GM18868 (cell line): ENCODE results near the gene PKN1.
"Not testable (repeated sequence)": the region's sequence is repeated elsewhere in the genome, so short reads cannot be mapped to it uniquely, and the experiment has no call there.

Source experiments
- ATAC-seq: cut with Tn5 transposase; IDR thresholded peaks from one replicate; pipeline ENCODE4 v1.9.1; 2021; ENCODE audit warnings: mild to moderate bottlenecking, moderate library complexity; ENCODE audit not compliant: unreplicated experiment

The PKN1 gene

GRCh38 chr19:14460935-14461334 is 27.8 kb downstream of the PKN1 start:
- ATAC-seq, result no peak

GRCh38 chr19:14462401-14462800 is 29.3 kb downstream of the PKN1 start:
- ATAC-seq, result not testable (repeated sequence)

DNA sequence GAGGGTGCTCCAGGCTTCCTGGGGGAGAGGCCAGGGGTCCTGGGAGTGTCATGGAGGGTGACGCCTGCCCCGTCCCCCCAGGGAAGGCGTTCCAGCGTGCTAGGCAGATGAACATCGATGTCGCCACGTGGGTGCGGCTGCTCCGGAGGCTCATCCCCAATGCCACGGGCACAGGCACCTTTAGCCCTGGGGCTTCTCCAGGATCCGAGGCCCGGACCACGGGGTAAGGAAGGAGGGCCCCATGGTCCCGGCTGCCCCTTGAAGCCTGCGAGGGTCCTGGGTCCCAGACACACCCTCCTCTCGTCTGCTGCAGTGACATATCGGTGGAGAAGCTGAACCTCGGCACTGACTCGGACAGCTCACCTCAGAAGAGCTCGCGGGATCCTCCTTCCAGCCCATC is 30.6 kb downstream of the PKN1 start:
- no peak for ATAC-seq

DNA sequence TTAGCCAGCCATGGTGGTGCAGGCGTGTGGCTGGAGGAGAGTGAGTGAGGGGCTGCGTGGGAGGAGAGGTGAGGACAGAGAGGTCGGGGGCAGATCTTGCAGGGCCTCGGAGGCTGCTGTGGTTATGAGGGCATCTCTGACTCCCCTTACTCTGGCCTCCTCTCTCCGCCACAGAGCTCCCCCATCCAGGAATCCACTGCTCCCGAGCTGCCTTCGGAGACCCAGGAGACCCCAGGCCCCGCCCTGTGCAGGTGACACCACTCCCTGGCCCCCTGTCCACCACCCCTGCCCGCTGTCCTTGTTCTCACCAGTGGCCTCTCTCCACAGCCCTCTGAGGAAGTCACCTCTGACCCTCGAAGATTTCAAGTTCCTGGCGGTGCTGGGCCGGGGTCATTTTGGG is 34.3 kb downstream of the PKN1 start:
- no peak for ATAC-seq

- ATAC-seq, result no peak
Observed at GRCh38 chr19:14467816-14468215, 34.7 kb downstream of the PKN1 start.

DNA sequence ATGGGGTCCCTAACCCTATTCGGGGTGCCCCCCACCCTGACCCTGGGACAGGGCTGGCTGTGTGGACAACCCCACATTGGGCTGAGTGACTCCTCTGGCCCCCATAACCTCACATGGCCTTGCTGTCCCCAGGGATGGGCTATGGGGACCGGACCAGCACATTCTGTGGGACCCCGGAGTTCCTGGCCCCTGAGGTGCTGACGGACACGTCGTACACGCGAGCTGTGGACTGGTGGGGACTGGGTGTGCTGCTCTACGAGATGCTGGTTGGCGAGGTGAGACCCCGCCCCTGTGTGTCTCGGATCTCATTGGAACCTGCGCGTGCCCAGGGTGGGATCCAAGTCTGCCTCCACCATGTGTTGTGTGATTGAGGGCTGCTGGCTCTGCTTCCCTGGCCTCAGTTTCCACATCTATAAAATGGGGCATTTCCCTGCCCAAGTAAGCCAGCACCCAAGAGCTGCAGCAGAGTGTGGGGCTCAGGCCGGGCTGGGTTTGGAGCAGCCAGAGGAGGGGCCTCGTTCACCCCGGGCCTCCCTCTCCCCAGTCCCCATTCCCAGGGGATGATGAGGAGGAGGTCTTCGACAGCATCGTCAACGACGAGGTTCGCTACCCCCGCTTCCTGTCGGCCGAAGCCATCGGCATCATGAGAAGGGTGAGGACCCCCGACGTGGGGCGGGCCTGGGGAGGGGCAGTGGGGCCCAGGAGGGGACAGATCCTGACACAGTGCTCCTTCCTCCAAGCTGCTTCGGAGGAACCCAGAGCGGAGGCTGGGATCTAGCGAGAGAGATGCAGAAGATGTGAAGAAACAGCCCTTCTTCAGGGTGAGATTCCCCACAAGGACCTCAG is 37.1 kb downstream of the PKN1 start:
- ATAC-seq, result no peak

DNA sequence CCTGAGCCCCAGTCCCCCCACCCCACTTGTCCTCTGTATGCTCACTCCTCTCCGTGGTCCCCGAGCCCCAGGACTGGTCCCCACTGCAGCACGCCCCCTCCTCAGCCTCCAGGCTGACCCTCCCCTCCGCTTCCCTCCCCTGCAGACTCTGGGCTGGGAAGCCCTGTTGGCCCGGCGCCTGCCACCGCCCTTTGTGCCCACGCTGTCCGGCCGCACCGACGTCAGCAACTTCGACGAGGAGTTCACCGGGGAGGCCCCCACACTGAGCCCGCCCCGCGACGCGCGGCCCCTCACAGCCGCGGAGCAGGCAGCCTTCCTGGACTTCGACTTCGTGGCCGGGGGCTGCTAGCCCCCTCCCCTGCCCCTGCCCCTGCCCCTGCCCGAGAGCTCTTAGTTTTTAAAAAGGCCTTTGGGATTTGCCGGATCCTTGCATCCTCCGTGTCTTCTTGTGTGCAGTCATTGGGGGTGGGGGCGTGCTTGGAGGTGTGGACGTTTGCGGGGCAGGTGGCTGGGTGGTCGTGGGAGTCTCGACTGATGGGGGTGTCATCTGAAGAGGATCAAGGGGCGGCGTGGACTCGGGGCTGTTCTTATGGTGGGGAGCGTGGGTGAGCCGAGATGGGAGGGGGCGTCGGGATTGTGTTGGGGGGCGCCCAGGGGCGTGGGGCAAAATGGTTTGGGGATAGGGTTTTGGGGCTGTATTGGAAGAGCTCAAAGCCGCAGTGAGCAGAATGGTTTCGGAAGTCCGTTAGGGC is 38.5 kb downstream of the PKN1 start:
- ATAC-seq, result no peak

- ATAC-seq, result no peak
Observed at GRCh38 chr19:14472202-14472938, 39.3 kb downstream of the PKN1 start.

- no peak for ATAC-seq
Observed at GRCh38 chr19:14473073-14473977, 40.2 kb downstream of the PKN1 start.

- ATAC-seq, result no peak
Observed at GRCh38 chr19:14473978-14474578, 41.0 kb downstream of the PKN1 start.

GRCh38 chr19:14474827-14475226 is 41.7 kb downstream of the PKN1 start:
- no peak for ATAC-seq

GRCh38 chr19:14475251-14476073 is 42.4 kb downstream of the PKN1 start, which contains the start of gene PTGER1:
Gene PTGER1 (minus strand): TSS chr19:14475354. CDS start chr19:14474320, 1,034 bp downstream.
- ATAC-seq, result no peak

- ATAC-seq, result no peak
Observed at GRCh38 chr19:14476327-14476672, 43.2 kb downstream of the PKN1 start.

- ATAC-seq, result no peak
Observed at GRCh38 chr19:14476673-14477401, 43.7 kb downstream of the PKN1 start.

DNA sequence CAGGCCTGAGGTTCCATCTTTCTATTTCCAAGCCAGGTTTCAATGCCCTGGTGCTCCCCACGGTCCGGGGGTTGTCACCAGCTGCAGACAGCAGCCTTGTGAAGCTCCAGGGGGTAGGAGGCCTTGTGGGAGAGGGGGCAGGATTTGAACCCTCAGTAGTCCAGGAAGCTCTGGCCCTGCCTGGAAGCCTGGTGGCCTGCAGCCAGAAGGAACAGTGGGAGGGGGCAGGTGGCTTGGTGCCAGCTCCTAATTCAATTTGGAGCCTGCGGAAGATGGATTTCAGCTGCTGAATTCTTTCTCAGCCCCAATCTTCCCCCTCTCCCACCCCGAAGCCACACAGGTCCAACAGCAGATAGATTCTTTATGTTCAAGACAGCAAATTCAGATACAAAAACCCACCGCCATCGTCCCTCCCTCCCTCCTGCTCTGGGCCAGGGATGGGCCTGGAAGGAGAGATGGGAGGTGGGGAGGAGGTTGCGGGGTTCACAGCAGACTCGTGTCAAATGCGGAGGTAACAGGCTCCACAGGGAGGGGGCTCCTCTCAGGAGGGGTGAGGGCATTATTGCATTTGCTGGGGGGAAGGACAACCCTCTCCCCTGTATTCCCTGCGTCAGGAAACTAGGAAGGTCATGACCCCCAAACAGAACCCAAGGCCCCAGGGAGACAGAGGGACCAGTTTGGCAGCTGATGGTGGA is 44.5 kb downstream of the PKN1 start:
- ATAC-seq, result no peak

DNA sequence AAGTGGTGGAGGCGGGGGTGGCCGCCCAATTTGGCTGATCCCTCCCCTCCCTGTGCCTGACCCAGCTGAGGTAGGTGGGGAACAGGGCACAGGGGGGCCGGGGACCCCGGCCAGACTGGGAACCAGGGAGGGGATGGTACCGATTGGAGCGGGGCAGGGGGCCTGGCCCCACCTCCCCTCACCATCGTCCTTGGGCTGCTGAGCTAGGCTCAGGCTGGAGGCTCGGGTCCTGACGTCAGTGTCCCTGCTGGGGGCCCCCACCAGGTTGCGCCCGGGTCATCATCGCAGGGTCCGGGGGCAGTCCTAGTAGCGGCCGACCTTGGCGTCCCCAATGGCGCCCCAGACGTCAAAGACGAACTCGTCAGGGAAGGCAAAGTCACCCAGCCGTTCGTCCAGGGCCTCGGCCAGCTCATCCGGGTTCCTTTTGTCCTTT is 45.0 kb downstream of the PKN1 start:
- ATAC-seq, result no peak

DNA sequence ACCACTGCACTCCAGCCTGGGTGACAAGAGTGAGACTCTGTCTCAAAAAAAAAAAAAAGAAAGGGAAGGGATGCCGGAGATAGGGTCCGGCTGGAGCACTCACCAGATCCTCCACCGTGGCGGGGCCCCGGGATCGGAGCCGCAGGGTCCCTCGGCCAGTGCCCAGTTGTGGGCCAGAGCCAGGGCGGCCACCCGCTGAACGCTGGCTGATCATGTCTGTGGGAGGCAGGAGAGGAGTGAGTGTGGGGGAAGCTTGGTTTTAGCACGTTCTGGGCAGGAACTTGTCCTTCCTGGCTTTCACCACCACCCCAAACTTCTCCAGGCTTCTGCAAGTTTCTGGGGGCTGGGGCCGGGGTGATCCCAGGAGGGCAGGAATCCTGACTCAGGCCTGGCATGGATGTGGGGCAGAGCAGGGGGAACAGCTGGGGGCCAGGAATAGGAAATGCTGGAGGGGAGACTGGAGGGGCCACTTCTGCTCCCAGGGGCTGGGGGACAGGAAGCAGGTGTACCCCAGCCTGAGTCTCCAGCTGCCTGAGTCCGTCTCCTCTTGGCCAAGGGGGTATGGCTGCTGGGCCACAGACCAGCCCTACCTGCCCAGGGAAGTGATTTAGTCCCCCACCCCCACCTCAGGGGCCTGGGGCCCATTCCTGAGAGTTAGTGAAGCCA is 46.3 kb downstream of the PKN1 start:
- ATAC-seq, result no peak
